Measurements from ENCODE around the gene FAM3D. TPM values are rescaled to one million over a fixed set of nuclear protein-coding genes. Genes with fewer than 3 reads are reported as not detected.

Gene FAM3D
- total RNA-seq, 1 experiment from 2014 or later = not detected

- Histone ChIP-seq H3K4me1 (ENCODE audit: control insufficient read depth, insufficient read depth, low read length) (no peaks in the 10 kb centered on the region), H3K36me3 (ENCODE audit: control insufficient read depth, insufficient read depth, low read length) (no peaks in the 10 kb centered on the region), H3K4me3 (ENCODE audit: low read depth in 2 of 2, low read length in 2 of 2) (no peak overlapping the region), H3K9me3 (ENCODE audit: control insufficient read depth, insufficient read depth, low read depth, low read length) (peaks cover 7% of the 10 kb centered on the region; the same call in 1 of the 2 replicates), H3K27ac (ENCODE audit: low read length) (no peak overlapping the region), H3K27me3 (ENCODE audit: control insufficient read depth, insufficient read depth, low read length) (no peaks in the 10 kb centered on the region)
- no TSS peak for BruUV-seq (replicated peaks)
- CTCF ChIA-PET = no interaction called here
- POLR2A ChIA-PET = no interaction called here
- in situ Hi-C loops (cut with HindIII; ENCODE audit: low pct_unique_long_range_greater_than_20kb, low sequenced_read_pairs) (no loop called here), intact Hi-C loops (cut with micrococcal nuclease; ENCODE audit: unreplicated experiment) (no loop called here)
- no peak for DNase-seq (ENCODE audit: low read depth, low spot score)
- TF ChIP-seq REST (IDR thresholded peaks at IDR 0.05; ENCODE audit: insufficient read depth in 1 of 2, low read depth in 2 of 2, low read length in 1 of 2) (no peak), CTCF (IDR thresholded peaks at IDR 0.05) (no peak), POLR2AphosphoS5 (IDR thresholded peaks at IDR 0.05; ENCODE audit: low read depth, low read length) (no peak), TCF7L2 (IDR thresholded peaks at IDR 0.05; ENCODE audit: low read depth, low read length) (no peak), SIN3A (IDR thresholded peaks at IDR 0.05; ENCODE audit: borderline replicate concordance, insufficient read depth, low read depth, low read length) (no peak)
- no peak for ATAC-seq
Measured at GRCh38 chr3:58692484-58692883, 25.9 kb upstream of the FAM3D start.

- ChIA-PET CTCF (no interaction called here), POLR2A (no interaction called here)
- BruUV-seq (replicated peaks) = no TSS peak
- DNase-seq (ENCODE audit: low read depth, low spot score) (no peak), ATAC-seq (no peak)
- H3K4me3 ChIP-seq (ENCODE audit: low read depth in 2 of 2, low read length in 2 of 2) = no peak overlapping the region
- H3K4me1 ChIP-seq (ENCODE audit: control insufficient read depth, insufficient read depth, low read length) = no peaks in the 10 kb centered on the region
- no peak for TF ChIP-seq CTCF (IDR thresholded peaks at IDR 0.05)
- no peak for TF ChIP-seq SIN3A (IDR thresholded peaks at IDR 0.05; ENCODE audit: borderline replicate concordance, insufficient read depth, low read depth, low read length)
- no peak for TF ChIP-seq REST (IDR thresholded peaks at IDR 0.05; ENCODE audit: insufficient read depth in 1 of 2, low read depth in 2 of 2, low read length in 1 of 2)
- TF ChIP-seq TCF7L2 (IDR thresholded peaks at IDR 0.05; ENCODE audit: low read depth, low read length) = no peak
- TF ChIP-seq POLR2AphosphoS5 (IDR thresholded peaks at IDR 0.05; ENCODE audit: low read depth, low read length) = no peak
- H3K36me3 ChIP-seq (ENCODE audit: control insufficient read depth, insufficient read depth, low read length) = no peaks in the 10 kb centered on the region
- in situ Hi-C loops (cut with HindIII; ENCODE audit: low pct_unique_long_range_greater_than_20kb, low sequenced_read_pairs) = no loop called here
- intact Hi-C loops (cut with micrococcal nuclease; ENCODE audit: unreplicated experiment) = no loop called here
- H3K27ac ChIP-seq (ENCODE audit: low read length) = no peak overlapping the region
- H3K9me3 ChIP-seq (ENCODE audit: control insufficient read depth, insufficient read depth, low read depth, low read length) = peaks cover 7% of the 10 kb centered on the region; the same call in 1 of the 2 replicates
- H3K27me3 ChIP-seq (ENCODE audit: control insufficient read depth, insufficient read depth, low read length) = no peaks in the 10 kb centered on the region
Measured at GRCh38 chr3:58691997-58692396, 25.4 kb upstream of the FAM3D start.

Measured in Panc1 (cell line).